Right renal cortex interstitium (tissue), 3 donors: ENCODE measurements around the gene RAPSN. TPM values are rescaled to one million over a fixed set of nuclear protein-coding genes. Genes with fewer than 3 reads are reported as not detected.
A peak's percentile ranks its signal among the peaks of the same experiment; 100 is the strongest.

Experiments used
- DNase-seq, 3 donors: peaks; one replicate each; pipeline ENCODE4 v3.0.0-alpha.2; 2013; ENCODE audit warnings: low read depth in 3 of 3, low spot score in 2 of 3
- polyA plus RNA-seq, 3 donors: library from polyadenylated mRNA; unstranded; fragments of 120-200 nt; gene quantifications; one replicate each; pipeline ENCODE4 v1.2.1, GENCODE V29; 2013; ENCODE audit not compliant: insufficient read length in 3 of 3

The RAPSN gene
- polyA plus RNA-seq, 3 donors, result 0.13 to 0.14 TPM; not detected in 1

GRCh38 chr11:47466701-47467250, 17.8 kb upstream of the RAPSN start:
- DNase-seq, result no peak

- DNase-seq, result no peak
Observed at GRCh38 chr11:47466201-47466600, 17.3 kb upstream of the RAPSN start.

- no peak for DNase-seq
Observed at GRCh38 chr11:47464483-47464882, 15.5 kb upstream of the RAPSN start.

- DNase-seq, result no peak
Observed at GRCh38 chr11:47461876-47462275, 12.9 kb upstream of the RAPSN start.

- no peak for DNase-seq
Observed at GRCh38 chr11:47460571-47461235, 11.8 kb upstream of the RAPSN start.

- DNase-seq, result peak; percentile 47 to 74 (median 59)
Observed at GRCh38 chr11:47454258-47454671, 5.3 kb upstream of the RAPSN start.

- DNase-seq, result no peak
Observed at GRCh38 chr11:47453365-47453764, 4.4 kb upstream of the RAPSN start.

GRCh38 chr11:47451990-47452389, 3.1 kb upstream of the RAPSN start:
- no peak for DNase-seq

- DNase-seq, result no peak
Observed at GRCh38 chr11:47451436-47451835, 2.5 kb upstream of the RAPSN start.

- DNase-seq, result no peak
Observed at GRCh38 chr11:47449541-47449940, 605 bp upstream of the RAPSN start.

GRCh38 chr11:47447906-47448305, 1.0 kb downstream of the RAPSN start:
- no peak for DNase-seq

- DNase-seq, result no peak
Observed at GRCh38 chr11:47446833-47447232, 2.1 kb downstream of the RAPSN start.

- no peak for DNase-seq
Observed at GRCh38 chr11:47445840-47446239, 3.1 kb downstream of the RAPSN start.

GRCh38 chr11:47443817-47444216, 5.1 kb downstream of the RAPSN start:
- no peak for DNase-seq

GRCh38 chr11:47443028-47443700, 5.8 kb downstream of the RAPSN start:
- DNase-seq, result no peak

GRCh38 chr11:47442514-47442913, 6.4 kb downstream of the RAPSN start:
- DNase-seq, result no peak

- no peak for DNase-seq
Observed at GRCh38 chr11:47441421-47441820, 7.5 kb downstream of the RAPSN start.

GRCh38 chr11:47440054-47440476, 8.9 kb downstream of the RAPSN start:
- no peak for DNase-seq

GRCh38 chr11:47438721-47439120, 10.2 kb downstream of the RAPSN start:
- no peak for DNase-seq

GRCh38 chr11:47437746-47438418, 11.1 kb downstream of the RAPSN start:
- no peak for DNase-seq

- no peak for DNase-seq
Observed at GRCh38 chr11:47437218-47437745, 11.7 kb downstream of the RAPSN start.
